ENCODE measurements around the gene METTL15. TPM values are rescaled to one million over a fixed set of nuclear protein-coding genes. Genes with fewer than 3 reads are reported as not detected.
"Not testable (repeated sequence)": the region's sequence is repeated elsewhere in the genome, so short reads cannot be mapped to it uniquely, and the experiment has no call there.

The METTL15 gene
- total RNA-seq, 1 experiment from 2014 or later: 31.3 TPM

DNA sequence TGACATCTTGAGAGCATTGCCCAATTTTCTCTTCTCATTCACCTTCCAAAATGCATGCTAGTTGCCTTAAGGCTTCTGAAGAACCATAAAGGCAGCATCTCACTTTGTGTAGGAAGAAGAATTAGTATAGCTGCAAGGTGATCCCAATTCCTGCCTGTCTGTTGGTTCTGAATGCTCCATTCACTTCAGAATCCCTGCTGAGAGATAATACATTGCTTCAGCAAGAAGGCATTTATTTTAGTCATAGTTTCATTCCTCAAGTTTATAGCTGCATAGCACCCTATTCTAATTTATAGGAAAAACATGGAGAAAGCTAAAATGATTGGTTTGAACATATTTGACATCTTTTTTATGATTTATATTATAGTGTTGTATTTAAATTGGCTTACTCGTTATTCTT lies 181.3 kb downstream of the METTL15 start:
- CTCF ChIA-PET: no interaction called here
- H3K4me1 ChIP-seq (ENCODE audit: insufficient read depth, low read length, poor library complexity, severe bottlenecking): no peaks in the 10 kb centered on the region
- DNase-seq (ENCODE audit: low spot score): peak; percentile 22
- H3K4me3 ChIP-seq (ENCODE audit: low read depth, low read length, poor library complexity, severe bottlenecking): no peak overlapping the region
- no TSS peak for BruUV-seq (replicated peaks)
- H3K36me3 ChIP-seq (ENCODE audit: insufficient read depth, low read length, poor library complexity, severe bottlenecking): no peaks in the 10 kb centered on the region
- no peaks in the 10 kb centered on the region for H3K27me3 ChIP-seq (replicated peaks; ENCODE audit: insufficient read depth, low read depth, low read length, poor library complexity)
- intact Hi-C loops (cut with micrococcal nuclease; ENCODE audit: unreplicated experiment): no loop called here
- no peak overlapping the region for H3K27ac ChIP-seq (ENCODE audit: low read depth, low read length, poor library complexity, severe bottlenecking)
- TF ChIP-seq EZH2 (IDR thresholded peaks at IDR 0.05; ENCODE audit: borderline replicate concordance, low read depth, low read length, poor library complexity, severe bottlenecking): no peak
- TF ChIP-seq, protein P1, sequence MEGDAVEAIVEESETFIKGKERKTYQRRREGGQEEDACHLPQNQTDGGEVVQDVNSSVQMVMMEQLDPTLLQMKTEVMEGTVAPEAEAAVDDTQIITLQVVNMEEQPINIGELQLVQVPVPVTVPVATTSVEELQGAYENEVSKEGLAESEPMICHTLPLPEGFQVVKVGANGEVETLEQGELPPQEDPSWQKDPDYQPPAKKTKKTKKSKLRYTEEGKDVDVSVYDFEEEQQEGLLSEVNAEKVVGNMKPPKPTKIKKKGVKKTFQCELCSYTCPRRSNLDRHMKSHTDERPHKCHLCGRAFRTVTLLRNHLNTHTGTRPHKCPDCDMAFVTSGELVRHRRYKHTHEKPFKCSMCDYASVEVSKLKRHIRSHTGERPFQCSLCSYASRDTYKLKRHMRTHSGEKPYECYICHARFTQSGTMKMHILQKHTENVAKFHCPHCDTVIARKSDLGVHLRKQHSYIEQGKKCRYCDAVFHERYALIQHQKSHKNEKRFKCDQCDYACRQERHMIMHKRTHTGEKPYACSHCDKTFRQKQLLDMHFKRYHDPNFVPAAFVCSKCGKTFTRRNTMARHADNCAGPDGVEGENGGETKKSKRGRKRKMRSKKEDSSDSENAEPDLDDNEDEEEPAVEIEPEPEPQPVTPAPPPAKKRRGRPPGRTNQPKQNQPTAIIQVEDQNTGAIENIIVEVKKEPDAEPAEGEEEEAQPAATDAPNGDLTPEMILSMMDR (conservative IDR thresholded peaks at IDR 0.05; ENCODE audit: low read depth, low read length): no peak
- POLR2A ChIA-PET (ENCODE audit: low non-redundant PET): no interaction called here
- H3K9me3 ChIP-seq (ENCODE audit: low read depth, low read length, poor library complexity, severe bottlenecking): no peaks in the 10 kb centered on the region

DNA sequence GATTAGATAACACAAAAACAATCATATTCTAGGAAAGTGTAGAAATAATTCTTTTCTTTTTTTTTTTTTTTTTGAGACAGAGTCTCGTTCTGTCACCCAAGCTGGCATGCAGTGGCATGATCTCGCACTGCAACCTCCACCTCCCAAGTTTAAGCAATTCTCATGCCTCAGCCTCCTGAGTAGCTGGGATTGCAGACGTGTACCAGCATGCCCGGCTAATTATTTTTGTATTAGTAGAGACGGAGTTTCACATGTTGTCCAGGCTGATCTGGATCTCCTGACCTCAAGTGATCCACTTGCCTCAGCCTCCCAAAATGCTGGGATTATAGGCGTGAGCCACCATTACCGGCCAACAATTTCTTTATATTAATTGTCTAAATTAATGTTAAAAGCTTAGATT lies 182.8 kb downstream of the METTL15 start:
- POLR2A ChIA-PET (ENCODE audit: low non-redundant PET); H3K4me1 ChIP-seq (ENCODE audit: insufficient read depth, low read length, poor library complexity, severe bottlenecking); DNase-seq (ENCODE audit: low spot score); CTCF ChIA-PET; intact Hi-C loops (cut with micrococcal nuclease; ENCODE audit: unreplicated experiment); H3K4me3 ChIP-seq (ENCODE audit: low read depth, low read length, poor library complexity, severe bottlenecking); H3K36me3 ChIP-seq (ENCODE audit: insufficient read depth, low read length, poor library complexity, severe bottlenecking); H3K9me3 ChIP-seq (ENCODE audit: low read depth, low read length, poor library complexity, severe bottlenecking); BruUV-seq (replicated peaks); H3K27ac ChIP-seq (ENCODE audit: low read depth, low read length, poor library complexity, severe bottlenecking); H3K27me3 ChIP-seq (replicated peaks; ENCODE audit: insufficient read depth, low read depth, low read length, poor library complexity): not testable (repeated sequence)

DNA sequence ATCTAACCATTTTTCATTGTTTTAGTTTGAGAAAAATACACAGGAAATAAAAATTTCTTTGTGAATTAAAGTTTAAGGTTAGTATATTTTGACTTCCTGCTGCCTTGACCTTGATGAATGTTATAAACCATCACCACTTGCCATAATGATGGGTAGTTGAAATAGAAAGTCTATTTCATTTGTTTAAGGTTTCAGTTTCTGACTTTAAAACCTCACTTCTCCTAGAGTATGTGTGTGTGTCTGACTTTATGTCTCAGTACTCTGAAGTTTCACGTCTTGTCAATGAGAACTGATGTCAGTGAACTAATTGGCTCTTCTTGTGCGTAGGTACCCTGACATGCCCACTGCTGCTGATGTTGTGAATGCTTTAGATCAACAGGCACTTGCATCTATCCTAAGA lies 188.2 kb downstream of the METTL15 start:
- CTCF ChIA-PET: no interaction called here
- DNase-seq (ENCODE audit: low spot score): no peak
- Histone ChIP-seq H3K4me3 (ENCODE audit: low read depth, low read length, poor library complexity, severe bottlenecking) (no peak overlapping the region), H3K27me3 (replicated peaks; ENCODE audit: insufficient read depth, low read depth, low read length, poor library complexity) (no peaks in the 10 kb centered on the region), H3K9me3 (ENCODE audit: low read depth, low read length, poor library complexity, severe bottlenecking) (no peaks in the 10 kb centered on the region), H3K36me3 (ENCODE audit: insufficient read depth, low read length, poor library complexity, severe bottlenecking) (no peaks in the 10 kb centered on the region), H3K27ac (ENCODE audit: low read depth, low read length, poor library complexity, severe bottlenecking) (no peak overlapping the region), H3K4me1 (ENCODE audit: insufficient read depth, low read length, poor library complexity, severe bottlenecking) (no peaks in the 10 kb centered on the region)
- BruUV-seq (replicated peaks): no TSS peak
- POLR2A ChIA-PET (ENCODE audit: low non-redundant PET): no interaction called here
- intact Hi-C loops (cut with micrococcal nuclease; ENCODE audit: unreplicated experiment): no loop called here
- TF ChIP-seq, protein P1 (conservative IDR thresholded peaks at IDR 0.05; ENCODE audit: low read depth, low read length): no peak
- no peak for TF ChIP-seq EZH2 (IDR thresholded peaks at IDR 0.05; ENCODE audit: borderline replicate concordance, low read depth, low read length, poor library complexity, severe bottlenecking)

DNA sequence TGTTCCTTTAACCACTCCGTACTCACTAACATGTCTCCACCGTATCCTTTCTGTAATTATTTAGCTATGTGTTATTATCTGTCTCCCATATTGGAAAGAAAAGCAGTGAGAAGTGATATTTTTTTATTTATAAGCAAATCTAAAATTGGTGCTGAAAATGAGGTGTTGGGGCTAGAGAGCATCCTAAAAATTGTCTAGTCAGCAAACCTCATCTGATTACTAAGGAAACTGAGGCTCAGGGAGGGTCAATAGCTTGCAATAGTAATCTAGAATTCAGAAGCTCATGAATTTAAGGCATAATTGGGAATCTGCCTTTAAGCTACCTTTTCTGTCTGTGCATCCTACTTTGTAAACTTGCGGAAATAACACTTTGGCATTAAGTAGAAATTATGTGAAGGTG lies 190.0 kb downstream of the METTL15 start:
- Histone ChIP-seq H3K9me3 (ENCODE audit: low read depth, low read length, poor library complexity, severe bottlenecking) (no peaks in the 10 kb centered on the region), H3K27ac (ENCODE audit: low read depth, low read length, poor library complexity, severe bottlenecking) (no peak overlapping the region), H3K4me3 (ENCODE audit: low read depth, low read length, poor library complexity, severe bottlenecking) (no peak overlapping the region), H3K27me3 (replicated peaks; ENCODE audit: insufficient read depth, low read depth, low read length, poor library complexity) (no peaks in the 10 kb centered on the region), H3K4me1 (ENCODE audit: insufficient read depth, low read length, poor library complexity, severe bottlenecking) (no peaks in the 10 kb centered on the region), H3K36me3 (ENCODE audit: insufficient read depth, low read length, poor library complexity, severe bottlenecking) (no peaks in the 10 kb centered on the region)
- no peak for DNase-seq (ENCODE audit: low spot score)
- ChIA-PET CTCF (no interaction called here), POLR2A (ENCODE audit: low non-redundant PET) (interaction anchor here (0.6 kb wide), 1 partner anchor 9 kb away, joined by 3 read pairs; no protein-coding TSS in a partner anchor)
- intact Hi-C loops (cut with micrococcal nuclease; ENCODE audit: unreplicated experiment): no loop called here
- TF ChIP-seq, protein P1 (conservative IDR thresholded peaks at IDR 0.05; ENCODE audit: low read depth, low read length): no peak
- TF ChIP-seq EZH2 (IDR thresholded peaks at IDR 0.05; ENCODE audit: borderline replicate concordance, low read depth, low read length, poor library complexity, severe bottlenecking): no peak
- no TSS peak for BruUV-seq (replicated peaks)
